ENCODE measurements around the gene CTNND2.

CTNND2 gene

DNA sequence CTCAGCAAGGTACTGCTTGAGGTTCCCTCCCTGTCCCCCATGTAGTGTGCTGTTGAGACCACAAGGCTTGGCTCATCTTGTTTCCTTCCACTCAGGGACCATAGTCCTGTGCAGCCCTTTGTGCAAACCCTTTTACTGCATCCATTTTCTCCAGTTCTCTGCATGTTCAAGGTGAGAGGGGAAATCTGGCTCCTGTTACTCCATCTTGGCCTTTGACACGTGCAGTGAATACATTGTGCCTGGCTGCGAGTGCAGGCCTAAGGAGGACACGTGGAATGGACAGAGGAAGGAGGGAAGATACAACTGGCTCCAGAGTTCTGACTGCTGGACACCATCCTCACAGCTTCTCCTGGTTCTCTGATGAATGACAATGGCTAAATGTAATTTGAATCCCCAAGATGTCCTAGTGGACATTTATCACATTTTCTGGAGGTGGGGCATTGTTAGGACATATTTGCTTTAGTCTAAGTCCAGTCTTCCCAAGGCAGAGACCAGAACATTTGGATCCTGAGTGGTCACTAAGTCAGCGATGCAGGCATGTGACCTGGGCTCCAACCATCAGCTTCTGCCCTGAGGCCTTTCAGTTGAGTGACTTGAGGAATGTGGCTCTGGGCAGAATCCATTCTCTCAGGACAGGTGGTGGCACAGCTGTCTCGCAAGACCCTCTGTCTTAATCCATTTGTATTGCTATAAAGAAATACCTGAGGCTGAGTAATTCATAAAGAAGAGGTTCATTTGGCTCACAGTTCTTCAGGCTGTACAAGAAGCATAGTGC is 954.2 kb downstream of the CTNND2 start:
- DNase-seq: no peak

DNA sequence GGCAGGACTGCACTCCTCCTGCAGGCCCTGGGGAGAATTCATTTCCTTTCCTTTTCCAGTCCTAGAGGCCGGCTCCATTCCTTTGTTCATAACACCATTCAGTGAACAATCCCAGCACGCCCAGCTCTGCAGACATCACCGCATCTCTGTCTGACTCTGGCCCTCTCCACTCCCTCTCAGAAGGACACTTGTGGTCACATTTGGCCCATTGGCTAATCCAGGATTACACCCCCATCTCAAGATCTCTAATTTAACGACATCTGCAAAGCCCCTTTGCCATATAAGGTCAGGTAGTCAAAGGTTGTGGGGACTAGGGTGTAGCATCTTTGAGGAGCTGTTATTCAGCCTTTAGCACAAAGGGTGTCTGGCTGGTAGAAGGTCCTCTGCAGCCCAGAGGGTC is 958.2 kb downstream of the CTNND2 start:
- DNase-seq: no peak

DNA sequence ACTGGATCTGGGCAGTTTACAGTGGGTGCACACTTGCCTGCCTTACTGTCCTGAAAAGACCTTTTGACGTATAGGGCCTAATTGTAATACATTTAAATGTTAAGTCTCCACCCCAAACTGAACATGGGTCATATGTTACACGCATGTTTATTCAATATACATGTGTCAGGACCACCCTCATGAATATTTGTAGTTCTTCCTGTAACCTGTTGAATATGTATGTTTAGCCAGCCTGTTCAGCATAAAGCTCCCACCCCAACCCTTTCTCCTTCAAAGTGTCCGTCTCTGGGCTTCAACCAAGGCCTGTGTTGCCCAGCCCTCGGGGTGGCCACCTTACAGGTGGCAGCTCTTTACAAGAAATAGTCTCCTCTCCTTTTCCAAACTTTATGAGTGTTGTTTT is 962.3 kb downstream of the CTNND2 start:
- DNase-seq: no peak

DNA sequence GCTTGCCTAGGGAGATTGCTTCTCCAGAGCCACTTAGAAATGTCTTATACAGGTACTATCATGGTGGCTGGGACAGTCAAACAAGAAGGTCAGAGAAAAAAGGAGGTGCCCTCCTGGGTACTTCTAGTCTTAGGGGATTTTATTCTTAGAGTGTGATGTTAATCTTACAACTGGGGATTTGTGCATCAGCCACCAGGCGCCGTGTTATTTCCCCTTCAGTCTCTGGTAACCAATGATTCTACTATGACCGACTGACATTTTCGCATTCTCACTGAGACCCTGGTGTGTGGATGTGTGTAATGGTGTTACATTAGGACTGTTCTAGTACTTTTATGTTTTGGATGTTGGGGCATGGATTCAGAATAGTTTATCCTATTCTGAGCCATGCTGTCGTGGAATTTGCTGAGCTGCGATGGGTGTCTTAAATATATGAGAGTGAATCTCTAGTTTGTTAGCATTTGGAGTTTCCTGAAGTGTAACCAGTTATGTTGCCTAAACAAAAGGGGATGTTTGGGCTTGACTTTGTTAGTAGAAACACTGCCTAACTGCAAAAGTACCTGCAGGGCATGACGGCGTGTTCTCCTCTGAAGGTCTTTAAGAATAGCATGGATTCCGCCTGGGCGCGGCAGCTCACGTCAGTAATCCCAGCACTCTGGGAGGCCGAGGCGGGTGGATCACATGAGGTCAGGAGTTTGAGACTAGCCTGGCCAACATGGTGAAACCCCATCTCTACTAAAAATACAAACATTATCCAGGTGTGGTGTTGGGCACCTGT is 968.0 kb downstream of the CTNND2 start:
- no peak for DNase-seq

DNA sequence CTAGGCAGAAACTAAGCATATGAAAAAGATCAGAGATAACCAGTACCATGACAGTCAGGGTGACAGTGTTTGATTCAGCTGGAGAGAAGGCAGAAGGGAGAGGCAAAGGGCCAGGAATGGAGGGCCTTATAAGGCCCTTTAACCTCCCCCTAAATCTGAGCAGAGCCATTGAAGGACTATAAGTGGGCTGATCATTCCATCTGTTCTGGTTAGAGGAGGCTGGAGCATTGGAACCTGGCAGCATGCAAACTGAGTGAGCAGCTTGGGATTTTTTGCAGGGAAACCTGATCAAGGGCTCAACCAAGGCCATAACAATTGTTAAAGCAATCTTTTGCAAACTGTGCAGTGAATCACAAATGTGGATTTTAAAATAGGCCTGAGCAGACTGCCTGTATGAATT is 968.7 kb downstream of the CTNND2 start:
- DNase-seq: no peak

DNA sequence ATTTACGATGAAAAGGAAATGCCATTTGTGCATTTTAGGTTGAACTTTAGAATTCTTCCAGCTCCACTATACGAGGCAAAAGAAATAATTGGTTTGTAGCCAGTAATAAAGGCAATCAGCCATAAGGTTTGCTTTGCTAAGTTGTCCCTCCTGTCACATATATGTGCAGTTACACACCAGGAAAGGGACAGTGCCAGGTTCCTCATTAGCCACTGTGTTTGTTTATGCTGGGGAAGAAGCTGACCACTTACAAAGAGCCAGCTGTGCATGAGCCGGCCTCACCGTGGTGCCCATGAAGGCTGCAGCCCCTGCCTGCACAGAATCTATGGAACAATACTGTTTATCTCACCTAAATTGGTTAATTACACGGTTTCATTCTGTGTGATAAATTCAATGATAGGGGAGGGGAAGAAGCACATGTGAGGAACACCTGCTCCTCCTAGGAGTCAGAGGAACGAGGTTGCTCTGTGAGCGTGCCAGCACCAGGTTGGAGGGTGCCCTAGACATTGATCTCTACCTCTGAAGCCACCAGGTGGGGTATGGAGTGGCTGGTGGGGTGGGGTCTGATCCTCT is 969.4 kb downstream of the CTNND2 start:
- DNase-seq: no peak

DNA sequence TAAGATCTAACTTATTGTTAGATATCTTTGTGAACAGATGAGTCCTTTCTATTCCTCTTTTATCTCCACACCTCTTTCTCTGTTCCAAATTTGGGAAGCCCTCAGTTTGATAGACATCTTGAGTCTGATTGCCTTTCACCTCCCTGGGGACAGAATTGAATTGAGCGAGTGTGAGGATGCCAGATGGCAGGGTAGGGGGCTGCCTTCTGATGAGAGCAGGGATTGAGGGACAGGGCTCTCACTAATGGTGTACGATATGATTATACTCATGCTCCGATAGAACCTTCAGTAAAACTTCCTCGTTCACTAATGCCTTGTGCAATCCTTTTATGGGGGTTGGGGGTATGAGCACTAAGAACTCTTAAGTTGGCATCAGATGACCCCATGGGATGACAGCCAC is 971.1 kb downstream of the CTNND2 start:
- no peak for DNase-seq

DNA sequence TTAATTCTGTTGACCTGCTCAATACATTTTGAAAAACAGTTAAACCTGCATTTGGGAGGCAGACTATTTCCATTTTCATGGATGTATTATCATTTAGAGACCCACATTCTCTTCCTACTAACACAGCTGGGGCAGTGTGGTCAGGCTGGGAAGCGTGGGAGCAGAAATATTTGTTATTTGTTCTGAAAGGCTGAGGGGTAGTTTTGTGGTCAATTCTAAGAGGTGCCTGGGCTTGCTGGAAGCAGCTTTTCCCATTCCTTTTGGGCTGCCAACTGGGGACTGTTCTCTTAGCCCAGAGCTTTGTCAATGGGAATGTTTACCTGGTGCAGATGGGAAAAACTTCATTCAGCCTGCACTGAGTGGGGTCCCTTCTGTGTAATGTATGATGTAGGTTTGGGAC is 971.8 kb downstream of the CTNND2 start:
- DNase-seq: no peak

DNA sequence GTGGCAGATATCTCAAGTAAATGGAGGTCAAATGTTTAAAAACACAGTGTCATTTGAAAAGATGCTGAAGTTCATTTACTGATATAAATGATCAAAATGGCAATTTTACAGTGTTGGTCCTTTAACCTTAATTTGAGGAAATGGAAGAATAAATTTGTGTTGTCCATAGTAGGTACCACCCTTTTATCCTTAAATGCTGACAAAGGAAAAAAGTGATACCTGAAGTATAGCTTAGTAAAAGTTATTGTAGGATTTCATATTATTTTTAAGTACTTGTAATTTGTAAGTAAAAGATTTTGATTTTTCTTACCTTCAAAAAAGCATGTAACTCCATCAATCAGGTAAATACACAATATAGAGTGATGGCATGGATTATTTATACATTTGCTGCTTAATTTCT is 976.6 kb downstream of the CTNND2 start:
- DNase-seq: no peak

DNA sequence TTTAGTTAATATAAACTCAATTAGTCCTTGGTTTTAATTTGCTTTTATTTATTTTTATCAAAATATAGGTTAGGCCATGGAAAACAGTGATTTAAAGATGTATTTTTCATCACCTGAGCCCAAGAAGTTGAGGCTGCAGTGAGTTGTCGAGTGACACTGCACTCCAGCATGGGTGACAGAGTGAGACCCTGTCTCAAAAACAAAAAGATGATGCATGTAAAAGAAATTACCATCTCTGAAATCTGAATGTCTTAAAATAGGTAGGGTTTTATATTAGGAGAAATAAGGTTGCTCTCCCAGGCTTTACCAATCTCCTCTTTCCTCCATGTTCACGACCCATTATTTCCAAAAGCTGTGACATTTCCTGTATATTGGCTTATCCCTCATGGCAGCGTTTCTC is 980.9 kb downstream of the CTNND2 start:
- no peak for DNase-seq
